AG20443 (cell line): ENCODE data around the gene ARFGAP2.
A peak's percentile ranks its signal among the peaks of the same experiment; 100 is the strongest.
"Not testable (repeated sequence)": the region's sequence is repeated elsewhere in the genome, so short reads cannot be mapped to it uniquely, and the experiment has no call there.

Source experiments
- DNase-seq: peaks from one replicate; pipeline ENCODE4 v3.0.0; 2012; ENCODE audit warnings: low spot score, mixed read lengths

ARFGAP2 gene

GRCh38 chr11:47148903-47149531 is 27.7 kb downstream of the ARFGAP2 start:
- DNase-seq, result peak; percentile 66

DNA sequence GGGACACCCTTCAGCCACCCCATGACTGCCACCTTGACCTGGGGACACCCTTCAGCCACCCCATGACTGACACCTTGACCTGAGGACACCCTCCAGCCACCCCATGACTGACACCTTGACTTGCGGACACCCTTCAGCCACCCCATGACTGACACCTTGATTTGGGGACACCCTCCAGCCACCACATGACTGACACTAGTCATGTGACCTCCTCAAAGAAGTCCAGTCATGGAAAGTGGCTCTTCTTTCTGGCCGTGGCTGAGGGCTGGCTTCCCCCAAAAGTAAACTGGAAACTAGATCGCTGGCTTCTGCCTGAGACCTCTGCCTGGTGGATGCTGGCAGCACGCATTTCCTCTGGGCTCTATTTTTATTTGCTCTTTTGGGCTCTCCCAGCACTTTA is 28.4 kb downstream of the ARFGAP2 start:
- peak; percentile 3 for DNase-seq

- DNase-seq, result no peak
These were observed 29.0 kb downstream of the ARFGAP2 start for GRCh38 chr11:47147681-47148080.

DNA sequence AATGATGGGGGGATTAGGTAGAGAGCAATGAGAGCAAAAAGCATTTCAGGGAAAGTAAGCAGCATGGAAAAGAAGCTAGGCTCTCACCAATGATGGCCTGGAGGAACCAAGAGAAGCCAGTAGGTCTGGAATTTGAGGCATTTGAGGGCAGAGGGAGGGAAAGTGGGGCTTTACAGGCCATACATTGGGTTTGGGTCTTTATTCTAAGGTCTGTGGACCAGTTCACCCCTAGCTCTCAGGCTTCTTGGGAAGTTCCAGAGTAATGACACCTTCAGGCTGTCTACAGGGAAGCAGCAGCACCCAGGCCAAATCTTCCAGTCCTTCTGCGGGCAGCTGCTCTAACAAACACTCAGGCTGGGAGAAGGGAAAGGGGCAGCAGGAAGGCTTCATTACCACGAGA is 29.4 kb downstream of the ARFGAP2 start:
- no peak for DNase-seq

DNA sequence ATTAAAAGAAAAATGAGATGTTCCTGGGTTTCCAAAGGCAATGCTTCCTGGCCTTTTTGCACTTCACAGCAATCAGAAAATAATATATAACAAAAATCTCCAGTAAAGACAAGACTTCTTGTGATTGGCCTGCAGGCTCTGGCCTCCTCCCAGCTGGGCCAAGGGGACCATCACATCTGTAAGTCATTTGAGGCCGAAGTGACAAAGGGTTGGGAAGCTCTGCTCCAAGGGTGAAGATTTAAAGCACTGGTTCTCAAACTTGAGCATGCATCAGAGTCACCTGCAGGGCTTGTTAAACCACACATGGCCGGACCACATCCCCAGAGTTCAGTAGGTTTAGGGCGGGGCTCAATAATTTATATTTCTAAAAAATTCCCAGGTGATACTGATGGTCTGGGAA is 32.1 kb downstream of the ARFGAP2 start:
- no peak for DNase-seq

- DNase-seq, result peak; percentile 90
These were observed 33.4 kb downstream of the ARFGAP2 start for GRCh38 chr11:47143322-47143721.

GRCh38 chr11:47139878-47140277 is 36.8 kb downstream of the ARFGAP2 start:
- DNase-seq, result no peak

DNA sequence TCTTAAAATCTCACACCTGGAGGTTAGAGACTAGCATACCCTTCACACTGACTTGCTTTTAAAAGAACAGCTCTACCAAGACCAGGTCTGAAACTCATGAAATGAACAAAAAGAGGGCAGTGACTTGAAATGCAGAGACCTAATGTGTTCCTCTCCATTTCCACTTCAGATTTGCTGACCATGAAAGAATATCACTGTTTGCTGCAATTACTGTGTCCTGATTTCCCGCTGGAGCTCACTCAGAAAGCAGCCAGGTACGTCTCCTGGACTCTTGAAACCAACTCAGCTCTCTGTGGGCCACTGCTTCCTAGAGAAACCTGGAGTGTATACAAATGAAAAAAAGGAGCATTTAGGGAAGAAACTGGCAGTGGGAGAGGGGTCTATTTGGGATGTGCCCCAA is 39.2 kb downstream of the ARFGAP2 start:
- DNase-seq, result no peak

DNA sequence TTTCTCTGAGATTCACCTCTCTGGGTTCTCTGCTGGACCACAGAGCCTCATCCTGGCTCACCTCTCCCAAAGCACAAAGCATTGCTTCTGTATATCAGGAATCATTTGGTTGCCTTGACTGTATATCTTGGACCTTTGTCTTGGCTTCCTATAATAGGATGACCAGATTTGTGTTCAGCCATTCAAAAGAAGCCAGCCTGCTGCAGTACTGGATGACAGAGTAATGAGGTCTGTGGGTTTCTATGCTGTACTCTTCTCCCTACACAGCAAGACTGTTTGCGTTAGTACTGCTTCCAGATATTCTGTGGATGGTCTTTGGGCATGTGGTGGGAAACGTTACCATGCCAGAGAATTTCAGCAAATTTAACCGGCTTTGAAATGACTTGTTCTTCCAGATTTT is 39.8 kb downstream of the ARFGAP2 start:
- DNase-seq, result no peak

GRCh38 chr11:47136327-47136726 is 40.4 kb downstream of the ARFGAP2 start:
- no peak for DNase-seq

DNA sequence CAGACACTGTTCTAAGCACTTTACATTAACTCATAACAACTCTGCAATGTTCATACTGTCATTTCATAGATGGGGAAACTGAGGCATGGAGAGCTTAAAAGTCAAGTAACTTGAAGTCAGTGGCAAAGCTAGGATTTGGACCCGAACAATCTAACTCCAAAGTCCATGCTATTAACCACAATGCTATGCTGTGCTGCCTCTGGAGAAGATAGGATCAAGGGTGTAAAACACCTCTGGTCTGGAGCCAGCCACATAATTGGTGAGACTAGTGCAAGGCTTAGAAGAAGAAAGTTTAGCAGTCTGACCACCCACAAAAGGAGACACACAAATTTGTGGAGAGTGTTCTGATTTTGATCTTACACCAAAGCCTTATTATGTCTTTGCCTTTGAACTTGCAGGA is 43.7 kb downstream of the ARFGAP2 start:
- no peak for DNase-seq

DNA sequence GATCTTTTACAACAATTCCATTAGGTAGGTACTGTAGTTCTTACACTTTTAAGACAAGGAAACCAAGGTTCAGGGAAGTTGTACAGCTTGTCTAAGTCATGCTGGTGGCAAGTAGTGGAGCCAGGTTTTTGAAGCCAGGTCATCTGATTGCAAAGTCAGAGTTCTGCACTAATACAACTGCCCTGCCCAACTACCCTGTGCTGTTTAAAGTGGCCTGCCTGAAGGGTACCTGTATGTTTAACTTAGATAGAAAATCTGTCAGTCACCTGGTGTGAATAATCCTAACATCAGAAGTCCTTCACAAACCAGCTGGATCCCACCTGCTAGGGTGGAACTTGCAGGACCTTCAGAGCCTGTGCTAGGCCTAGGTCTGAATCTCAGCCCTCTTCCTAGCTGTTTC is 44.2 kb downstream of the ARFGAP2 start:
- no peak for DNase-seq

GRCh38 chr11:47131136-47131535 is 45.5 kb downstream of the ARFGAP2 start:
- no peak for DNase-seq

DNA sequence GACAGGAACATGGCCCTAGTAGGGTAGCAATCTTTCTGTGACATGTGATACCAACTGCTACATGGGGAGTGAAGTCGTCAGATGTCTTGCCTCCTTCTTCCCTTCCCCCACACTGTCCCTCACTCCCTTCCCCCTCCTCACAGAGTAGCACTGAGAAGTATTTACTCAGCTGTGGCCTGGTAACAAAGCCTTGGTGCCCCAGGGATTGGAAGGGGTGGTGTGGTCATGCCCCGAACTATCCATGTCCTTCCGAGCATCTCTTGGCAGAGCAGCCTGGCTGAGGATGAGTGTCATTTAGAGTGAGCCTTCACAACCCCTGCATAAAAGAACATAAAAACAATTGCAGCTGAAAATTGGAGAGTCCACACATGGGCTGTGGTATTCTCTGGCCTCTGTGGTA is 46.1 kb downstream of the ARFGAP2 start:
- DNase-seq, result no peak

- no peak for DNase-seq
These were observed 49.5 kb downstream of the ARFGAP2 start for GRCh38 chr11:47127213-47127612.

DNA sequence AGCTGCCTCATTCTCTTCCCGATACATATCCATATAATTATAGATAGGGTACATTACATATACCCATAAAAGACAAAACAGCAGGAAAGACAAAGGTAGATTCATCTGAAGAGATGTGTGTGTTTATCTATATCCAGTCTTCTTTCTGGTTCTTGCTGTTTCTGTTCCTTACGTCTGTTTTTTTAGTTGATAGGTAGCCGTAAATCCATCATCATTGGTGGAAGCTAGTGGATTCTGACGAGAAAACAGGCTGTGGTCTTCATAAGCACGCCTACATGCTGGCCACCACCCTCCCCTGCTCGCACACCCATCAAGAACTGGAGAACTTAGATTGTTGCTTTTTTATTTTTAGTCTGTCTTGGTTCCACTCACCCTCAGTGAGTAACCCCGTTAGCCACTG is 51.6 kb downstream of the ARFGAP2 start:
- no peak for DNase-seq

DNA sequence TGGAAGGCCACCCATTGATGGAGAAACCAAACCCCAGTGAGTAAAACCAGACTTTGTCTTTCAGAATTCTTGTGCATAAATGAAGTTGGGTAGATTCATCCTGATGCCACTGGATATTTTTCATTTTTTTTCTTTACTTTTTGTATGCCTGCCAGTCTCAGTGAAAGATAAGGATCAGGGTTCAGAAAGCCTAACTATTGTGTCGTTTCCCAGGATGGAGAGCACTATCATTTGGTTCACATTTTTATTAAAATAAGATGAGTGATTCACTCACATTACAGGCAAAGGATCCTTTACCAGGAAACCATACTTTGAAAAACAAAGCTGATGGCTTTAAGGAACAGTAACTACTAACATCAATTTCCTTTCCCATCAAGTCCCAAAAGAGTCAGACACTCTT is 52.0 kb downstream of the ARFGAP2 start:
- no peak for DNase-seq

DNA sequence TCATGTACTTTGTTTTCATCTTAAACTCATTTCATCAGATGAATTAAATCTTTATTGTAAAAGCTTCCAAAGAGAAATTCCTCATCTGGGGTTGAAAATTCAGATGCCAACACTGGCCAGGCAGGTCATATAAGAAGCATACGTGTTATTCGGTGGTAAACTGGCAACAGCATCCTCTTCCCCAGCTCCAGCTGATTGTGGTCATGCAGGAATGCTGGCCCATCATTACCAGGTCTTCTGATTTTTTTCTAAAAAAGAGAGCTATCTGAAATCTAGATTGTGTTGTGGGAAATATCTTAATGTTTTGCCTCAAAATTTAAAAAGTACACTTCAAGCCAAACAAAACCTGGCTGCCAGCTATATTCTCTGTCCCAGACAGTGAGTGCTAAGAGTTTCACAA is 53.6 kb downstream of the ARFGAP2 start:
- no peak for DNase-seq

DNA sequence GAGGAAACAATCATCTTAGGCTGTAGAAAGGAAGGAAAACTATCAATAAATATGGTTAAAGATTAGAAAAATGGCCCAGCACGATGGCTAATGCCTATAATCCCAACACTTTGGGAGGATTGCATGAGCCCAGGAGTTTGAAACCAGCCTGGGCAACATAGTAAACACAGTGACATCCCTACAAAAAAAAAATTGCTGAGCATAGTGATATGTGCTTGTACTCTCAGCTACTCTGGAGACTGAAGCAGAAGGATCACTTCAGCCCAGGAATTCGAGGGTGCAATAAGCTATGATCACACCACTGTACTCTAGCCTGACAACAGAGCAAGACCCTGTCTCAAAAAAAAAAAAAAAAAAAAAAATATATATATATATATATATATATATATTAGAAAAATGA is 54.9 kb downstream of the ARFGAP2 start:
- DNase-seq, result no peak

DNA sequence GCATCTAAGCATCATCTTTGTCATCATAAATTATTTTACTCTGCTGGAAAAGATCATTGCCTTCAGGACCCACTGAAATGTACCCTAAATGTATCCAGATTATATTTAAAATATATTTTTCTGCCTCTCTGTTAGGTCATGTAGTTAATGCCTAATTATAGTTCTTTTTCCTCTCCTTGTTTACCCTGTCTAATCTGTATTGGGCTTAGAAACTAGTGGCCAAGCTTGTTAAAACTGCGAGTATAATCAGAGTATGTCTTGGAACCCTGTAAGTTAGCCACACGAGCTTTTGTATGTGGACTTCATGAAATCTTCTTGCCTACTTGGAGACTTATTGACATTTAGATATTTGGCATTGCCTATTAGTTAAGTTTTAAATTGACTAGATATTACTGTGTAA is 55.6 kb downstream of the ARFGAP2 start:
- no peak for DNase-seq

GRCh38 chr11:47118958-47119688 is 57.6 kb downstream of the ARFGAP2 start:
- not testable (repeated sequence) for DNase-seq
